GM21360 (cell line): ENCODE data around the gene RNASET2.
"Not testable (repeated sequence)": the region's sequence is repeated elsewhere in the genome, so short reads cannot be mapped to it uniquely, and the experiment has no call there.

Source experiments
- ATAC-seq: cut with Tn5 transposase; IDR thresholded peaks from one replicate; pipeline ENCODE4 v1.9.1; 2021; ENCODE audit warnings: mild to moderate bottlenecking, moderate library complexity; ENCODE audit not compliant: unreplicated experiment

RNASET2 gene

GRCh38 chr6:166948724-166949123 is 7.6 kb downstream of the RNASET2 start:
- not testable (repeated sequence) for ATAC-seq

- no peak for ATAC-seq
Observed at GRCh38 chr6:166947251-166947650, 9.1 kb downstream of the RNASET2 start.

- no peak for ATAC-seq
Observed at GRCh38 chr6:166946125-166946524, 10.2 kb downstream of the RNASET2 start.

GRCh38 chr6:166944666-166945256 is 11.6 kb downstream of the RNASET2 start:
- ATAC-seq: no peak

GRCh38 chr6:166942393-166943168 is 13.8 kb downstream of the RNASET2 start:
- no peak for ATAC-seq

GRCh38 chr6:166940643-166941068 is 15.7 kb downstream of the RNASET2 start:
- no peak for ATAC-seq

- no peak for ATAC-seq
Observed at GRCh38 chr6:166939894-166940293, 16.5 kb downstream of the RNASET2 start.

GRCh38 chr6:166939345-166939744 is 17.0 kb downstream of the RNASET2 start:
- no peak for ATAC-seq

- no peak for ATAC-seq
Observed at GRCh38 chr6:166938704-166939103, 17.6 kb downstream of the RNASET2 start.

GRCh38 chr6:166938150-166938549 is 18.2 kb downstream of the RNASET2 start:
- ATAC-seq: no peak

- ATAC-seq: no peak
Observed at GRCh38 chr6:166937746-166938145, 18.6 kb downstream of the RNASET2 start.

- no peak for ATAC-seq
Observed at GRCh38 chr6:166936079-166936787, 20.1 kb downstream of the RNASET2 start.

GRCh38 chr6:166935353-166935752 is 21.0 kb downstream of the RNASET2 start:
- ATAC-seq: no peak

GRCh38 chr6:166934174-166934573 is 22.2 kb downstream of the RNASET2 start:
- ATAC-seq: no peak

GRCh38 chr6:166933396-166933795 is 23.0 kb downstream of the RNASET2 start:
- no peak for ATAC-seq

GRCh38 chr6:166932616-166933015 is 23.7 kb downstream of the RNASET2 start:
- ATAC-seq: no peak

- no peak for ATAC-seq
Observed at GRCh38 chr6:166932116-166932515, 24.2 kb downstream of the RNASET2 start.

GRCh38 chr6:166931426-166931970 is 24.9 kb downstream of the RNASET2 start:
- ATAC-seq: no peak

- ATAC-seq: no peak
Observed at GRCh38 chr6:166930354-166930891, 25.9 kb downstream of the RNASET2 start.

GRCh38 chr6:166929542-166930189 is 26.7 kb downstream of the RNASET2 start:
- ATAC-seq: no peak
